NCI-H2081 (cell line): ENCODE results near the gene SLC25A29.
A peak's percentile ranks its signal among the peaks of the same experiment; 100 is the strongest.

Source experiments
- DNase-seq, 2 experiments: peaks; one replicate each; lab custom pipeline; 2025; lab: John Stamatoyannopoulos, UW

The SLC25A29 gene

GRCh38 chr14:100330388-100330931, 24.2 kb upstream of the SLC25A29 start:
- DNase-seq: peak; percentile 26 to 52

DNA sequence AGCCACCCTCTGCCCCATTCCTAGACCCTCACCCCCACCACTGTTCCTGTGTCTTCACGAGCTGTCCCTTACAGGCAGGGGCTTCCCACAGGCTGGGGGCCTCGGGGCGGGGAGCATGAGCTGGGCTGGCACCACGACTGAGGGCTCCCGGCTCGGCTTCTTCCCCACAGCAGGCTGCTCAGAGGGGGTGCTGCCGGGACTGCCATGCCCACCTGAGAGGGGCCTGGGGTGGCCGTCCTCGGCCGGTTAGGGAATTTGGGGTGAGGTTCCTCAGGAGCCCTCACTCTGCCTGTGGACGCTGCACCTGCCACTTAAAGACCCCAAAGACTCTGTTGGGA, 23.7 kb upstream of the SLC25A29 start:
- DNase-seq: no peak

DNA sequence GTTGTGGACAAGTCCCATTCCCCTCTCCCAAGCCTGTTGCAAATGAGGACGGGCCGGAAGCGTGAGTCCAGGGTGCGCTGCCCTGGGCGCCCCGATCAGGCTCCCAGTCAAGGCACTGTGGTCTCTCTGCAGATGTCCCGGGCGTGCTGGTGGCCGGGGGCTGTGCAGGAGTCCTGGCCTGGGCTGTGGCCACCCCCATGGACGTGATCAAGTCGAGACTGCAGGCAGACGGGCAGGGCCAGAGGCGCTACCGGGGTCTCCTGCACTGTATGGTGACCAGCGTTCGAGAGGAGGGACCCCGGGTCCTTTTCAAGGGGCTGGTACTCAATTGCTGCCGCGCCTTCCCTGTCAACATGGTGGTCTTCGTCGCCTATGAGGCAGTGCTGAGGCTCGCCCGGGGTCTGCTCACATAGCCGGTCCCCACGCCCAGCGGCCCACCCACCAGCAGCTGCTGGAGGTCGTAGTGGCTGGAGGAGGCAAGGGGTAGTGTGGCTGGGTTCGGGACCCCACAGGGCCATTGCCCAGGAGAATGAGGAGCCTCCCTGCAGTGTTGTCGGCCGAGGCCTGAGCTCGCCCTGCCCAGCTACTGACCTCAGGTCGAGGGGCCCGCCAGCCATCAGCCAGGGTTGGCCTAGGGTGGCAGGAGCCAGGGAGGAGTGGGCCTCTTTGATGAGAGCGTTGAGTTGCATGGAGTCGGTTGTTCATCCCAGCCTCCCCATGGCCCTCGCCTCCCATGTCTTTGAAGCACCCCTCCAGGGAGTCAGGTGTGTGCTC, 23.2 kb upstream of the SLC25A29 start:
- DNase-seq: no peak

GRCh38 chr14:100328495-100329163, 22.4 kb upstream of the SLC25A29 start:
- no peak for DNase-seq

GRCh38 chr14:100327128-100327527, 20.9 kb upstream of the SLC25A29 start:
- no peak for DNase-seq

GRCh38 chr14:100325958-100326357, 19.7 kb upstream of the SLC25A29 start:
- peak in 1 of 2 experiments; percentile 52 for DNase-seq

GRCh38 chr14:100325231-100325632, 19.0 kb upstream of the SLC25A29 start:
- no peak for DNase-seq

GRCh38 chr14:100323942-100324307, 17.7 kb upstream of the SLC25A29 start:
- DNase-seq: no peak

GRCh38 chr14:100323121-100323941, 17.1 kb upstream of the SLC25A29 start, which contains the start of gene SLC25A47:
TSS of gene SLC25A47 (plus strand) at chr14:100323339. CDS start at chr14:100323415, 76 bp downstream.
- DNase-seq: no peak

DNA sequence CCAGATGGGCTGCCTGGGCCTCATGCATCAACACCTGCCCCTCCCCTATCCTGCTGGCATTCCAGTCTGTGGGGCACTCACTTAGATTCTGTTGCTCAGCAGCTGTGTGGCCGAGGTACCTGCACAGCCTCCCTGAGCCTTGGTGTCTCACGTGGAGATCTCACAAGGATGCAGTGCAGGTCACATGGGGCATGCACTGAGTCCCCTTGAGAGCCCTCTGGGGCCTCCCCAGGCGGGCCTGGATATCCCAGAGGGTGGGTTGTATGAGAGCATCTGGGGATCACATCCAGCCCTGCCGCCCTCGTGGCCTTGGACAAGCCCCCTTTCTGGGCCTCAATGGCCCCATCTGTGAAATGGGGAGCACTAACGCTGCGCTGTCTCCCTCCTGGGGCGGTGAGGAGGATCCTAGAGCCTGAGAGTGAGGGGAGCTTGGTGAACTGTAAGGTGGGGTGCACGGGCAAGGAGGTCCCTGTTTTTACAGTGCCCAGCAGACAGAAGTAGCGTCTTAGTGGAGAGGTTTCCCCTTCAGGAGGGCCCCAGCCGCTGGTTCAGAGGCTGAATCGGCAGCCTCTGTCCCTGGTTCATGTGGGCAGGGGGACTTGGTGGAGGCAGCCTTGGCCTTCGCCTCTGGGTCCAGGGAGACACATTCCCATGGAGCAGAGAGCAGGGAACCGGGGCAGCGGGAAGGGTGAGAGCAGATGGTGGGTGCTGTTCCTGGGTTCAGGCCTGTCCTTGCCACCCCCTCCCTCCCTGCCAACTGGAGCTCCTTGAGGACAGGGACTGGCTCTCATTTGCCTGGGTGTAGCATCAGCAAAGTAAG, 16.1 kb upstream of the SLC25A29 start:
- DNase-seq: no peak

DNA sequence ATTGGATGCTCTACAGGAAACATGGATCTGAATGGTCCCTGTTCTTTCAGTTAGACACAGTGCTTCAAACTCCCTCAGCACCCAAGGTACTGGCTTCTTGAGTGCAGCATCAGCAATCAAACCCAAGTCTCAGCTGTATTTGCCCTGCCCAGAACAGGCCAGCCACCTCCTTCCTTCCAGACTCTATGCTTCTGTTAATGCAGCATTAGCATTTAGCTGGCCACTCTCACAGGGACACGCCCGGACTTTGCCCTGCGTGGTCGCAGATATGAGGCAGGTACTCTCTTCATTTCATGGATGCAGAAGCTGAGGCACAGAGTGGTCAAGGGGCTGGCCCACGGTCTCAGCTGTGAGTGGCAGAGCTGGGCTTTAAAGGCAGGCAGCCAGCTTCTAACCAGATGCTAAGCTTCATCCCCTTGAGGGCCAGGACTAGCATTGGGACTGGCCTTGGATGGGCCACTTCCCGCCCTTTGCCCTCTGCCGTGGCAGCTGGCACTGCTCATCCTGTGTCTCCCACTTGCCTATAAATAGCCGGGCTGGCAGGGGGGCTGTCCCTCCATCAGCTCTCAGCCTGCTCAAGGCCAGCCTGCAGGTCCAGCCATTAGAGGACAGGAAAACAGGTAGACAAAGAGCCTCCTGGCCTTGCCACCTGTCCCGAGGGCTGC, 15.4 kb upstream of the SLC25A29 start:
- no peak for DNase-seq

GRCh38 chr14:100320157-100320856, 14.1 kb upstream of the SLC25A29 start:
- DNase-seq: no peak

- DNase-seq: no peak
Observed at GRCh38 chr14:100317912-100318808, 11.9 kb upstream of the SLC25A29 start.

GRCh38 chr14:100317389-100317788, 11.1 kb upstream of the SLC25A29 start:
- DNase-seq: no peak

DNA sequence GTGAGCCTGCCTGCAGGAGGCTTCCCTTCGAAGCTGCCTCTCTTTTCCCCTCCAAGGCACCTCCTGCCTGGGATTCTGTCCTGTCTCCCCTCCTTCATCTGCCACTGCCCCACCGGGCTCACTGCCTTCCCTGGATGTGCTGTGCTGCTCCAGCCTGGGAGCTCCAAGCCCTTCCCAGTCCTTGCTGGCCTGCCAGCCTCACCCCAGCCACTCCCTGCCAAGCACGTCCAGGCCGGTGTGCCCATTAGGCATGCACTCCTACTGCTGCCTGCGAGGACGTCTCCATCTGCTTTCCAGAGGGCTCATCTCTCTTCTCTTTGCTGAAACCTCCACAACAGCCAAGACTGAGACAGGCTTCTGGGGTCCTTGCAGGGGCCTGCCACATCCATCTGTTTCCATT, 8.5 kb upstream of the SLC25A29 start:
- DNase-seq: no peak

DNA sequence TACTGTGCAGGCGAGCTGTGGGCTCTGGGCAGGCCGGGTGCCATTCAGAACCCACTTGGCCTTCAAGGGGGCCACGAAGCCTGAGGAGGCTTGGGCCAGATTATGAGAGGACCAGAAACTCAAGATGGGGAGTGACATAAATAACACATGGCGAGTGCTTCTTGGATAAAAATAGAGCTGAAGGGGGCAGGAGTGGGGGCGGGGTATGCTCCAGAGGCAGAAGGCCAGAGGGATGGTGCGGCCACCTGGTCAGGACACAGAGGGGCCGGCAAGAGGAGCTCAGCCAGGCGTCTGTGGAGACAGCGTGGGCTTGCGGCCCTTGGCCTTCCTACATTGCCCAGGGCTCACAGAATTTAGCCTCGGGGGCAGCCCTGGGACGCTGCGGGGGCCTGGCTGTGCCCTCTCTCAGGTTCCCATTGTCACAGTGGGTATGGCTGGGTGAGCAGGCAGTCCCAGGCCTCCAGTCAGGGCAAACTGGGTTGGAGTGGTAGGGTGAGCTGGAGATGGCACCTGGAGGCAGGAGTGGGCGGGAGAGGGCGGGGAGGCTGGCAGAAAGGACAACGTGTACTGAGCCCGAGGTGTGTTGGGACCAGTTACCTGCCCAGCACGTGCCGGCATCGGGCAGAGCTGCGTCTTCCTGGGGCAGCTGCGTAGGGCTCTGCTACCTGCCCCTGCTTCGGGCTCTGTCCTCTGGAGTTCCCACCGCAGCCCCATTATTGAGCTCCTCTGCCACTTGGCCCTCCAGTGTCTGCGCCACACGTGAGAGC, 7.4 kb upstream of the SLC25A29 start:
- DNase-seq: no peak

DNA sequence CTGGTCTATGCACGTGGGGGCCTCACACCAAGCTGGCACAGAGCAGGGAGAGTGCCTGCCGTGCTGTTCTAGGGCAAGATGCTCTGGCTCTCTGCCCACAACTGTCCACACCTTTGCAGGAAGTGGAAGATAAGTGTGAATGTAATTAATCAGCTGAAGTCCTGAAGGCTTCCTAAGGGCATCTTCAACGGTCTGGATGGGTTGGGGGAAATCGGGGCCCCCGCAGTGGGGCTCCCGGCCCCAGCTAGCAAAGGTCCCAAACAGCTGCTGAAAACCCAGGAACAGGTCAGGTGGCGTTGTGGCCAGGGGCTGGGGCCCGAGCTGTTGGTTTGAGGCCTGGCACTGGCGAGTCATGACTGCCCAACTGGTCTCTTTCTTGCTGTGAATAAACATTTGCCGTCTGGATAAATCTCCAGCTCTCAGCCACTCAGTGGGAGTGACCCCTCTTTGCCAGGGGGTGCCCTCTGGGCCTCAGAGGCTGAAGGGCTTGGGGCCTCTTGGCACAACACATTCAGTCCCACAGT, 6.7 kb upstream of the SLC25A29 start:
- DNase-seq: peak in 1 of 2 experiments; percentile 68
